Left forelimb (tissue), 1 donor: Measurements from ENCODE around the gene FRMD4A.

ENCODE experiments used
- DNase-seq: peaks from one replicate; pipeline ENCODE4 v3.0.0-alpha.2; 2018; ENCODE audit warnings: low spot score

Gene FRMD4A

DNA sequence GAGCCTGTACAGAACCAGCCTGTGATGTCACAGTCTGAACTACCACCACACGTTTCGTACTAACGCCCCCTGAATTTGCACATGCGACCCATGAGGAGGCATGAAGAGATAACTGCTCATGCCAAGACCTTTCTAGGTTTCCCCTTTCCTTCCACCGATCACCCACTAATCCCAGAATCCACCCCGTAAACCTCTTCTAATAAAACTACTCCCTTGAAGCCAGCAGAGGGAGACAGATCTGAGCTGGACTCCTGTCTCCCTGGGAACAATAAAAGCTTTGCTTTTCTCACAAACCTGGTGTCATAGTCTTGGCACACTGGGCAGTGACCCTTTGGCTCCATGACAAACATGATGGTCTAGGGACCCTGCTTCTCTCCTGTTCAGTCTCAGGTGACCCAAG, 144.5 kb downstream of the FRMD4A start:
- DNase-seq = no peak

DNA sequence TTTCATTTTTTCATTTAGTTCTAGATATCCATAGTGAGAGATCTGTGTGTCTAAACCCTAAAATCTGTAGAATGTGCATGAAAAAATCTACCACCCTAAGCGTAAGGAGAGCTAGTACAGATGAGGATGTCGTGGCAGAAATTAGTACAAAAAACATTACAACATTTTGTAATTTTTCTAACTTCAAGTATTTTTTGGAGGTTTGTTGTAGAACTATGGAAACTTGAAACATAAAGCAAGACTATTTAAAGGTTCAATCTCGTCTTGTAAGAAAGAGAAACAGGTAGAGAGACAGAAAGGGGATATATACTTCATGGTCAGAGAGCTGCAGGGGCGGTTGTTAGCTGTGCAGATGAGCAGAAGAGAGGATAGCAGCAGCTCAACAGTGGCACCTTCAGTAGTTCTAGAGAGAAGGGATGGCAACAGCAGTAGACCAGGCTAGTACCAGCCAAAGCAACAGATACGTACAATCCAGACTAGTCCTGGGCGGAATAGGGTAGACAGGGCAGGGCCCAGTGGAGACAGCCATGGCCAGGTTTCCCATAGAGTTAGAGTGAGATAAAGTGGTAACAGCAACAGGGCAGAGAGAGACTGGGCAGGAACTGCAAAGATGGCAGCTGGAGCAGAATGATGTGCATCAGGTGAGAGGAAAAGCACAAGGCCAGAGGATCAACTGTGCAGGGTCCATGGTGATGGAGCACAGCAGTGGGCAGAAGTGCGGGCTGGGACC, 145.2 kb downstream of the FRMD4A start:
- DNase-seq = no peak

- DNase-seq = no peak
Observed at GRCh38 chr10:14184841-14185315, 145.8 kb downstream of the FRMD4A start.

DNA sequence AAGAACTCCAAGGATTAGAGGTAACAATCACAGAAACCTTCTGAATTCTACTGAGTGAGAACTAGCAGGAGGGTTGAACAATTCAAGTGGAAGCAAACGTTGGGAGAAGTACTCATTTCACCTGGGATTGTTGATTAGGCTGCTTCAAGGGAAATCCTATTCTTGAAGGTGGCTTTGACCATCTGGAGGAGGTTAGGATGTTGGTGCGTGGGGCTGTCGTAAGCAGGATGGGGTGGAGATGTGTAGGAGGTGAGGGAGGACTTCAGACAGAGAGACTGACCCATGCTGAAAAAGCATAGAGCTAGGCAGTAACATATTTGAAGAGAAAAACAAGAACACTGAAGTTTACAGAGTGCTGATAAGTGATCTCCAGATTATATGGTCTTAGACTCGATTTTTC, 147.9 kb downstream of the FRMD4A start:
- DNase-seq = no peak

GRCh38 chr10:14181567-14181936, 149.2 kb downstream of the FRMD4A start:
- no peak for DNase-seq

DNA sequence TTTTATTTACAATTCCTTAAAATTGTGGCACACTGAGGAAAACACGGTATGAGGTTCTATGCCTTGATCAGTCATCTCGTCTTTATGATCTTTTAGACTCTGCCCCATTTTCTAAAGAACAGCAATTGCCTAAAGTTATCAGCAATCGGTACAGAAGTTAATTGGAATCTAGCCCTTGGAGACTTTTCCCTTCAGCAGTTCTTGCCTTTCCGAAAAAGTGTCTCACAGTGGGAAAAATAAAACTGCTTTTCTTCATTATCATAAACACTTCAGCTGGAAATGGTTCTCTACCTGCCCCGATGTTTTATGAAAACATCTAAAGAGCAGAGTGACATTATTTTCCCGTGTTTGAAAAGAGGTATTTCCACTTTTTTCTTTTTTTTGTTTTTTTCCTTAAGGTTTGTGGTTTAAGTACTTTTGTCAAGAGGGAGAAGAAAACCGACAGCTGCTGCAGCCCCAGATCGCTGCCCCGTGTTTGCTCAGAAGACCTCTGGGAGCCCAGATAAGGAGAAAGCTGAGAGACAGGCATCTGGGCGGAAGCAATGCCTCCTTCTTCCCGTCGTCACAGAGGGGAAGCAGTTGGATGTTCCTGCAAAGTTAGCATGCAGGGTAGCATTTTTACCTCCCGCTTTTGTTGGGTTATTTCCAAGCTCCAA, 149.7 kb downstream of the FRMD4A start:
- no peak for DNase-seq

DNA sequence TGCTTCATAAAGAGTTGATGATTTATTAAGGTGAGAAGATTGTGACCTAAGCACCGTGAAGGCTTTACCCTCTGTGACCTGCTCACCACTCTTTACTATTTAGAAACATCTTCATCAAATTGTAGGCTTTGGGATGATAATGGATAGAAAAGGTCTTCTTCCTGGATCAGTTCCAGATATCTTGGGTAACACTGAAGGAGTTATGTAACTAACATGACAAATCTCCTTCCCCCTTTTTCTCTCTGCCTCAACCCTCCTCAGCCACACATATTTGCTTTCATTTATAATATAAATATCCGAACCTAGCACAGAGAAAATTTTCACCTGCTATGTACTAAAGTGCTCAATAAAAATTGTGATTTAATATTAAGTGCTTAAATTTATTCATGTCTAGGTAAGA, 151.5 kb downstream of the FRMD4A start:
- DNase-seq = no peak

DNA sequence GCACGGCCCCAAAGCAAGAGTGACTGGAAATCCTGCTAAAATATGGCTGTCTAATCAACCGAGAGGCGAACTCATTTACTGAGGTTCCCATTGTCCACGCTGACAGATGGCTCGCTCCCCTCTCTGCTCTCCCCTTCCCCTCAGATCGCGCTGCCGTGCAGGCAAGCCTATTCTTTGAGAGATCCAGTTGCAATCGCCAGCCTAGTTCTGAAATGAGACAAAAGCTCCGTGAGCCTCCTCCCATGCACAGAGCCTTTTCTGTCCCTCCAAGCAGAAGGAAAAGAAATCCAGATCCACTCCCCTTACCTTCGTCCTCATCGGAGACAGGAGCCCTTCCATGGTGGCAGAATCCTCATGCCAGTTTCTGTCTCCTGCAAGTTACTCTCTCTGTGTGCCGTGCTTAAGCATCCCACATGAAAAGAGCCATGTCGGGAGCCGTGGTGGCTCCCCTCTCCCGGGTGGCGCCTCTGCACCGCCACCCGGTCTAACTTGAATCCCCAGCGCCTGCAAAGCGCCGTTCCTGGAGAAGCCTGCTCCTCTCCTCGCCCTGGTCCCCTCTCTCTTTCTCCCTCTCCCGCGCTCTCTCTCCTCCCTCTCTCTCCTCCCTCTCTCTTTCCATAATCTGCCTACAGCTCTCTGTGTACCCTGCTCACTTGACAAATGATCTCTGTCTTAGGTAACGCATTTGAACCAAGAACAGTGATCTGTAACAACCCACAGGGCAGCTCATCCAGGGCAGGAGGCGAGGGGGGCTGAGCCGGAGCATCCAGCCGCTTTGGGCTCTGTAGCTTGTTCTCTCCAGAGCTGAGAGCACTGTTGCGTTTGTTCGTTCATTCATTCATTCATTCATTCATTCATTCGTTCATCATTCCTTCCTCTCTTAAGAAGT, 156.8 kb downstream of the FRMD4A start:
- DNase-seq = peak; percentile 72

DNA sequence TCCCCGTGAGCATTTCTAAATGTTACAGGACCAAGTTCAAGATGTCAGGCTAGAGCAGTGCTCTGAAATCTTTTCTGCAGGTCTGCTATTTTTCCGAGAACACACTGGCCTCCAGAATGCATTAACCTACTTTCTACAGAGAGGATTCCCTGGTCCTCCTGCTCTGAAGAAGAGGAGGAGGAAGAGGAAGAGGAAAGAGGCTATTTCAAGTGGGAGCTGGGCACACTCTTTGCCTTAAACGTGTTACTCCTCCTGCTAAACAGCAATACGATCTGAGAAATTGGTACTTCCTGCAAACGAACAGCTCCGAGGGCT, 157.4 kb downstream of the FRMD4A start:
- no peak for DNase-seq

- DNase-seq = no peak
Observed at GRCh38 chr10:14172336-14172950, 158.3 kb downstream of the FRMD4A start.

GRCh38 chr10:14171336-14171735, 159.4 kb downstream of the FRMD4A start:
- DNase-seq = no peak

- DNase-seq = no peak
Observed at GRCh38 chr10:14163377-14164086, 167.2 kb downstream of the FRMD4A start.

DNA sequence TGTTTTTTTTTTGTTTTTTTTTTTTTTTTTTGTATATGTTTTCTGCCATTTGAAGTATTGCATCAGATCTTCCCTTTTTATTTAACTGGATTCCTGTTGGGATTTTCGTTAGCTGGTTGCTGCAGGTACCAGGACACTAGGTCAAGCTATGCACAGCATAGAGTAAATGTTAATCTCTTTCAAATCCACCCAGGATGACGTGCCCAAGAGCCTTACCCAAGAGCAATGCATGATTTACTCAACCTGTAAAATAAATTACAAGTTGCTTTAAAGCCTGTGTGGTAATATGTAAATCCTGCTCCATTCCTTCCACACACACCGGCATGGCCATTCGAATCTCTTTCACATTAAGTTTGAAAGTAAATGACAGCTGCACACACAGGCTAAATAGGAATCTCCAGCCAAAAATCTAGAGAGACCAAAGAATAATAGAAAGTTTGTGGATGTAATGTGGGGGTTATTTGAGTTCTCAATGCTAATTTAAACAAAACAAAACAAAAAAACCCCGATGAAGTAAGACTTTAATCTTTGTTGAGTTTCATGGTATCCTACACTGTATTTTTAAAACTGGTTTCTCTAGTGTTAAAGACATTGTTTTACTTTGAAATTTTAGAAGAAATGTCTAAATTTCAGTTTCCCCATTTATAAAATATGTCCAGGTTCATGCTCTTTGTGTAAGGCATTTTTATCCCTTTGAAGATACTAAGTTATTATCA, 167.9 kb downstream of the FRMD4A start:
- no peak for DNase-seq

DNA sequence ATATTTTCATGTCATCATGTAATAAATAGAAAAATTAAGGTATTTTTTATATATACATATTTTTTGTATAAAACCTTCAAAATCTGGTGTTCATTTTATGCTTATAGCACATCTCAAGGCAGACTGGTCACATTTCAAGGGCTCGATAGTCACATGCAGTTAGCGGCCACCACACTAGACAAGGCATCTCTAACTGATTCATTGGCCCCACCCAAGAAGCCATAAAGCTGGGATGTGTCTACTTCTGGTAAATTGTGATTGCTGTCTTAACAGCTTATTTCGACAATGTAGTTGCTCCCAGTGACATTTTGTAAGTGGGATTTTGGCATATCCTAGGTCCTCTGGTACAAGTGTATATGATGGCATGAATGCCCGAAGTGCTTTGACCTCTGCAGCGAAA, 168.7 kb downstream of the FRMD4A start:
- no peak for DNase-seq

- DNase-seq = no peak
Observed at GRCh38 chr10:14160299-14160698, 170.4 kb downstream of the FRMD4A start.

- DNase-seq = no peak
Observed at GRCh38 chr10:14158575-14158974, 172.1 kb downstream of the FRMD4A start.

DNA sequence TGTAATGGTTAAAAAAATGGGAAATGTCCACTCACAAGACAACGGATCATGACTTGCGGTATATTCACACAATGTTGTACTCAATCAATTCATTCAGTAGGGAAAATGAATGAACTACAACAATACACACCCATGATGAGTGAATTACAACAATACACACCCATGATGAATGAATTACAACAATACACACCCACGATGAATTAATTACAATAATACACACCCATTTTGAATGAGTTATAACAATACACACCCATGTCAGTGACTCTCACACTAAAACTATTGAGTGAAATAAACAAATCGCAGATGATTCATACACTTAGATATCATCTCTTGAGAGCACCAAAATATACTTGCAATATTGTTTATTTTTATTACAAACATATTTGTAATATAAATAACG, 174.6 kb downstream of the FRMD4A start:
- no peak for DNase-seq

DNA sequence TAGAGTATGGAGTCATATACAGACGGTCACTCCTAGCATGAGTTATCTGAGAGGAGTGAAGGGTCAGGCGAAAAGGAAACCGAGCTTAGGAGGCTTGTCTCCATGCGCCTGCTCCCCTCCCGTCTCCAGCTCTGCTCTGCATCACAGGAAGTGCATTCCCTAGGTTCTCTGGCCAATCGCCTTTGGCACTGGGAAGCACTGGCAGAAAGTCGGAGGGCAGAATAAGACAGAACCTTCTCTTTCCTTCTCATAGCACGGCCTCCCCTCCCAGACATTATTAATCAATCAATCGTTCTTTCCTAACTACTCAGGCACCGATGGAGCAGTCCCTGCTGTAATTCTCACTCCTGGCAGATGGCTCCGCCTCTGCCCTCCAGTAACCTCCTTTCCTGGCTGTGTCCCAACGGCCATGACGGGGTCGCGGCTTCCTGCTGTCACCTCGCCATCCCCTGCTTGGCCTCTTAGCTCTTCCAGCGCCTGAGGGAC, 177.1 kb downstream of the FRMD4A start:
- no peak for DNase-seq

GRCh38 chr10:14151571-14151970, 179.2 kb downstream of the FRMD4A start:
- no peak for DNase-seq

GRCh38 chr10:14150526-14150925, 180.2 kb downstream of the FRMD4A start:
- DNase-seq = no peak

GRCh38 chr10:14146501-14146900, 184.2 kb downstream of the FRMD4A start:
- no peak for DNase-seq
